Daoy (cell line): ENCODE measurements around the gene SFMBT1. TPM values are rescaled to one million over a fixed set of nuclear protein-coding genes. Genes with fewer than 3 reads are reported as not detected.
"Not testable (repeated sequence)": the region's sequence is repeated elsewhere in the genome, so short reads cannot be mapped to it uniquely, and the experiment has no call there.

Experiments used
- DNase-seq: peaks from one replicate; pipeline ENCODE4 v3.0.0-alpha.2; 2015; ENCODE audit warnings: low read depth
- total RNA-seq: library from RNA; depleted of rRNA; stranded (reverse); fragments of >200 nt; shearing (Covaris generic); gene quantifications from 2 replicates; pipeline ENCODE4 v1.2.3, GENCODE V29; 2014

SFMBT1 gene
- total RNA-seq, 1 experiment from 2014 or later, result 18.3 TPM

GRCh38 chr3:53038679-53039375 is 7.0 kb downstream of the SFMBT1 start:
- no peak for DNase-seq

DNA sequence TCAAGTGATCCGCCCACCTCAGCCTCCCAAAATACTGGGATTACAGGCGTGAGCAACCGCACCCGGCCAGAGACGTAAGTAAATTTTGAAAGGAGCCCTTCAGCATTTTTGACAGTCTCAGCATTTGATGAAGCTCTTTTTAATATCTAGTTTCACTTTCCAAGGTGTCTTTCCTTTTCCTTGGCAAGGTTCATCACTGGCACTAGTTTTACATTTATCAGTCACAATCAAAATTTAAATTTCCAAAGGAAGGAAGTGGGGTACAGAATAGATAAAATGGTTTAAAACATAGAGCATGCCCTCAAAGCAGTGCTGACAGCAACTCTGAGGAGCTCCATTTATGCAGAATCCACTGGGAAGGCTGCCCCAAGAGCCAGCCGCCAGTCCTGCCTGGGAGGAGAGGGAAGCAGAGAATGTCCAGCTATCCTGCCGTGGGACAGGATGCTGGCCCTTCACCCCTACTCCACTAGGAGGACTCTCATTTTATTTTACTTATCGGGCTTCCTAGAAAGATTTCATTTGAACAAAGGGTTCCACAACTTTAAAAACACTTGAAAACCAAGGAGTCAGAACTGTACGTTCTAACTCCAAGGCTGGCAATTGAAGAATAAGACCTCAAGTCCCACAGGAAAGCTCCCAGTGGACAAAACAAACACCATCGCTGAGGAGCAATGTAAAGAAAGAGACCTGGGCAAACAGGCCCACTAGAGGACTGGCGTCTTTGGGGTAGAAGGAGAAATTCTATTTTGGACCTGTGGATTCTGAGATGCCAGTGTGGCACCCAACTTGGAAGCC is 9.9 kb downstream of the SFMBT1 start:
- no peak for DNase-seq

- not testable (repeated sequence) for DNase-seq
Observed at GRCh38 chr3:53035018-53035417, 10.9 kb downstream of the SFMBT1 start.

GRCh38 chr3:53034411-53034810 is 11.5 kb downstream of the SFMBT1 start:
- not testable (repeated sequence) for DNase-seq

- DNase-seq, result no peak
Observed at GRCh38 chr3:53032609-53033008, 13.3 kb downstream of the SFMBT1 start.

DNA sequence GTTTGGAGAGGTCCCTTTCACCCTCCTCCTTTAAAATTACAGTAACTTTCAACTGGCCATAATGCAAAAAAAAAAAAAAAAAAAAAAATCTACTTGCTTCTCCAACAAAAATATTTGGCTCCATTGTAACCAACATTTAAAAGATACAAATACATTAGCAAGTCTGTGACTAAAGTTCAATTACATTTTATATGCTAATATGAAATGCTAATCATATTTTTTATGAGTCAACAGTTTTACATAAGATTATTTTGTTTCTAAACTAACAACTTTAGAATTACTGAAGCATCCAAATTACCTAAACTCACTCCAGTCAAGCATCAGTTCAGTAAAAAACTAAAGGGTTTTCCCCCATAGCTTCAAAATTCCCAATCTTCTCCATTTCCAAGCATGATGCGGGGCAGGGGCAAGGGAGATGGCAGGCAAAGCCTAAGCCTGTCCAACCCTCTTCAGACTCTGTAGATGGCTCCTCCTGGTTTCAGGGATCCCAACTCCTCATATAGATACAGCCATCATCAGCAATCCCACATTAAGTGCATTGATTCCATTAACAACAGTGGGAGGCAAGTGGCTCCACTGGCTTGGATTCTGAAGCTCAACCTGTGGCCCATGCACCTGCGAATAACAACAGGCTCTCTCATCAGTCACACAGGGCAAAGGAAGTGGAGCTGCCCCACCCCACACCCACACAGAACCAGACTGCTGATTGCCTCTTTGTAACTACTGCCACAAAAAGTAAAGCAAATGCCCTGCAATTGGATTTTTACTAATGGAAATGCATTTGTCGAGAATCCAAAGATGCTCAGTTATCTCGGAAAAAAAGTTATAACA is 15.0 kb downstream of the SFMBT1 start:
- DNase-seq, result no peak

GRCh38 chr3:53028641-53029040 is 17.2 kb downstream of the SFMBT1 start:
- DNase-seq, result no peak

DNA sequence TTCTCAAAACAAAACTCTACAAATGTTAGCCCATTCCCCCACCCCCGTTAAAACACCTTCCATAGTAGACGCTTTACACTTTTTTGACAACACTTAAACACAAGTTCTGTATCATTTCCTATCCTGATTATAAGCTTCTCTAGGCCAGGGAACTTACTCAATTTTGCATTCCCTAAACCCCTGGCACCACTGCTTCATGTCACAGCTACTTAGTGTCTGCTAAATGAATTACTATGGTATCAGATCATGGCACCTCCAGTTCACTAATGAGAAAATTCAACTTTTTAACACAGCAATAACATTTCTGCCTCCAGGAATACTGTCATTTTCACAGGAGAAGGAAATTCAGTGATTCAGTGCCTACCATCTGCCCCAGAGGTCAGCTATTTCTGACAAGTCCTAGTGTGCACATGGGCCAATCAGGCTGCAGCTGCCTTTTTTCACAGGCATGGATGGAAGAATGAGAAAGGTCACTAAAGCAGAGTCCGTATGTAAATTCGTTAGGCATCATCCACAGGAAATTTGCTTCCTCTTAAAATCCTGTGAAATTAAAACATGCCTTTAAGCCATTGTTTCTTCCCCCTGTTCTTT is 18.5 kb downstream of the SFMBT1 start:
- no peak for DNase-seq

GRCh38 chr3:53026382-53027162 is 19.3 kb downstream of the SFMBT1 start:
- DNase-seq, result no peak

DNA sequence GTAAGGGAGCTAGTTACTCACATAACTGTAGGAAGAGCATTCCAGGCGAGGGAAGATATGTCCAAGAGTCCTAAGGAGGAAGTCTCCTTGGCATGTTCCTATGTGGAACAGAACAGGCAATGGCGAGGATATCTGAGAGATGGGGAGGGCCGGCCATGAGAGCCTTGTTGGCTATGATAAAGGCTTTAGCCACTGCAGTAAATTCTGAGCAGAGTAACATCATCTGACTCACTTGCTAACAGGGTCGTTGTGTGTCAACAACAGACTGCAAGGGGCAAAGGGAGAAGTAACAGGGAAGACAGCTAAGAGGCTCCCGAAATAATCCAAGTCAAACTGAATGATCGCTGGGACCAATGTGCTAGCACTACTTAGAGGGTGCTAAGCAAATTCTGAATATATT is 21.6 kb downstream of the SFMBT1 start:
- no peak for DNase-seq

DNA sequence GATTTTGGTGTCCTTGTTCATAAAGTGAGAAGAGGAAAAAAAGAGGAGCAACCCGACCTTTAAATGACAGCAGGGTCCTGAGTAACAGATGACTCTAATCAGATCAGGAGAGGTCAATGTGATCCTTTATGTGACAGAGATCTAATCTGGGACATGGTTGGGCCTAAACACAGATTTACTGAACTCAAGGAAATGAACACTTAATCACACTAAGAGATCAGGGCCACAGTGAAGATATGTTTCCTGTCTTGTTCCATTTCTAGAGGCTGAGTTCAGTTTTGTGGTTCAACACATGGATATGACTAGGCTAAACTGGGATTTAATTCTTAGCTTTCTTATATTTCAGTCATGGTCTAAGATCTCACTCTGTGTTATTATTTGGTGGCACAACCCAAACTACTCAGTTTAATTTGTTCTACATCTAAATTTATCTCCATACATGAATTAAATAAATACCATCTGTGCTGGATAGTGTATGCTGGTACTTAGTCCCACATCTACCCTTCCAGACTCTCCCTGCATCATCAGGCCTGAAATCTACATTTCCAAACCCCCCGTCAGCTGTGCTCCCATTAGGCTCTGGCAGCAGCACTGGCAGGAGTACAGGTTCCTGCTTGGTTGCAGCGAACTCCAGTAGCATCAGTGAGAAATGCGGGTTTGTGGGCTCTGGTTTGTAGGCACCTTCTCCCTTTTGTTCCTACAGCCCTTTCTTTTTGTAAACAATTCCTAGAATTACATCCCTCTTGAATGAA is 22.6 kb downstream of the SFMBT1 start:
- no peak for DNase-seq

- DNase-seq, result no peak
Observed at GRCh38 chr3:53022647-53023046, 23.2 kb downstream of the SFMBT1 start.

DNA sequence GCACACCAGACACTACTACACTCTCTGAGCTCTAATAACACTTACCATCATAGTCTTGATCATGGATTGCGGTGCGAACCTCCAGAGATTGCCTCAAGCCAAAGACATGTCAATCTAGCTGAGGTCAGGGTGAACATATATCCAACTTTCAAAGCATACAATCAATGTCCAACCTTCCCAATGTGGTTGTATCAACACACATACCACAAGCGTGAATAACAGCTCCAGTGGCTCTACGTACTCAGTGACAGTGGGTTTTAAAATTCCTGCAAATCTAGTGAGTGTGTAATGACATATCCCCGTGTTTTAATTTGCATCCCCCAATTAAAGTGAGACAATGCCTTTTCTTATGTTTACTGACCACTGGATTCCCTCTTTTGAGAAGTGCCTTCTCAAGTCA is 29.6 kb downstream of the SFMBT1 start:
- peak; percentile 7 for DNase-seq

DNA sequence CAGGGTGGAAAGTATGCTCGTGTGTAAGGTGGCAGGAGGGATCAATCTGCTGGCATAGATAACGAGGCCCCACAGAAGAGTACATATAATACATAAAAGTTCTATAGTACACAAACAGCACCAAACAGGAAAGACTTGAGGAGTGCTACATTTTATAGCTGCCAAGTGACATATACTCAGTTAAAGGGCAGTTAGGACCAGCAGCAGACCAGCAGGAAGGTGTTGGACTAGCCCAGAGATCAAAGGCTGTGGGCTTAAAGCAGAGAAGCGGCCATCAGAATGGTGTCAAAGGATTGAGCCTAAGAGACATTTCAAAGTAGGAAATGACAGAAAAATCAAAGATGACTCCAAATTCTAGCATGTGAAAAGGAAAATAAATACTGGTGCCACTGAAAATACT is 34.5 kb downstream of the SFMBT1 start:
- no peak for DNase-seq

- no peak for DNase-seq
Observed at GRCh38 chr3:53009826-53010539, 35.9 kb downstream of the SFMBT1 start.

- no peak for DNase-seq
Observed at GRCh38 chr3:53008932-53009331, 36.9 kb downstream of the SFMBT1 start.

DNA sequence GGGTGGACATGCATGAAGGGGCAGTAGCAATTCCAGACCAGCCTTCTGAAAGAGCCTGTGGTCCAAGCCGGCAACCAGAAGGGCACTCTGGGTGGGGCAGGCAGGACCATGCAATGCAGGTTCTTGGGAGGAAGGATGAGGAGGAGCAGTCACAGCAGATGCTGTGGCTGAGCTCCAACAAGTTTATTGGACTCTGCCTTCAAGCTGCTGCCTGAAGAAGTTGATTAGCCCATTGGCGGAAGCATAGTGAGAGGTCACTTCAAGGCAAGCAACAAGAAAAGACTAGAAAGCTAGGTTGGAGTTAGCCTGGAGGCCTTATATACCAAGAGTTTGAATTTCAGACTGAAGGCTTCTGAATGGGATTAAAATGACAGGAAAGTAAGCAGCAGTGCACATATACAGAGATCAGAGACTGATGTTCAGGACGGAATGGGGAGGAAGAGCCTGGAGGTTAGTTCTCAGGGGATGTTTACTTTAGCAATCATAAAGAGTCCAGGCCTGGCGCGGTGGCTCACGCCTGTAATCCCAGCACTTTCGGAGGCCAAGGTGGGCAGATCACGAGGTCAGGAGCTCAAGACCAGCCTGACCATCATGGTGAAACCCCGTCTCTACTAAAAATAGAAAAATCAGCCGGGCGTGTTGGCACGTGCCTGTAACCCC is 39.9 kb downstream of the SFMBT1 start:
- DNase-seq, result no peak

GRCh38 chr3:53005338-53005737 is 40.5 kb downstream of the SFMBT1 start:
- no peak for DNase-seq

GRCh38 chr3:53003320-53003719 is 42.6 kb downstream of the SFMBT1 start:
- DNase-seq, result no peak
